Superior temporal gyrus (tissue), 1 donor: Measurements from ENCODE around the gene IQSEC1.

Experiments
- DNase-seq: peaks from one replicate; pipeline ENCODE4 v3.0.0-alpha.2; 2016; ENCODE audit errors: extremely low spot score

The IQSEC1 gene

DNA sequence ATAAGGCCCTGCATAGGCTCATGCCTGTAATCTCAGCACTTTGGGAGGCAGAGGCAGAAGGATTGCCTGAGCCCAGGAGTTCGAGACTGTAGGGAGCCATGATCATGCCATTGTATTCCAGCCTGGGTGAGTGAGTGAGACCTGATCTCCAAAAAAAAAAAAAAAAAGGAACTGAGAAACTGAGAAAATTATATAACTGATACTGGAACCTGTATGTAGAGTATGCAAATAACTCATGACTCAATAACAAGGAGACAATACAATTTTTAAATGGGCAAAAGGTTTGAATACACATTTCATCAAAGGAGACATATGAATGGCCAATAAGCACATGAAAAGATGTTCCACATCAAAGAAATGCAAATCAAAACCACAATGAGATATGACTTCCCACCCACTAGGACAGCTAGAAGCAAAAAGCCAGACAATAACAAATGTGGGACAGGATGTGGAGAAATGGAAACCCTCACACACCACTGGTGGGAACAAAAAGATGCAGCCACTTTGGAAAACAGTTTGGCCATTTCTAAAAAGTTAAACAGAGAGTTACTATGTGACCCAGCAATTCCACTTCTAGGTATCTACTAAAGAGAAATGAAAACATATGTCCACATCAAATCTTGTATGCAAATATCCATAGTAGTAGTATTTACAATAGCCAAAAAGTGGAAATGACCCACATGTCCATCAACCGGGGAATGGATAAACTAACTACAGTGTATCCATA lies 70.7 kb downstream of the IQSEC1 start:
- no peak for DNase-seq

DNA sequence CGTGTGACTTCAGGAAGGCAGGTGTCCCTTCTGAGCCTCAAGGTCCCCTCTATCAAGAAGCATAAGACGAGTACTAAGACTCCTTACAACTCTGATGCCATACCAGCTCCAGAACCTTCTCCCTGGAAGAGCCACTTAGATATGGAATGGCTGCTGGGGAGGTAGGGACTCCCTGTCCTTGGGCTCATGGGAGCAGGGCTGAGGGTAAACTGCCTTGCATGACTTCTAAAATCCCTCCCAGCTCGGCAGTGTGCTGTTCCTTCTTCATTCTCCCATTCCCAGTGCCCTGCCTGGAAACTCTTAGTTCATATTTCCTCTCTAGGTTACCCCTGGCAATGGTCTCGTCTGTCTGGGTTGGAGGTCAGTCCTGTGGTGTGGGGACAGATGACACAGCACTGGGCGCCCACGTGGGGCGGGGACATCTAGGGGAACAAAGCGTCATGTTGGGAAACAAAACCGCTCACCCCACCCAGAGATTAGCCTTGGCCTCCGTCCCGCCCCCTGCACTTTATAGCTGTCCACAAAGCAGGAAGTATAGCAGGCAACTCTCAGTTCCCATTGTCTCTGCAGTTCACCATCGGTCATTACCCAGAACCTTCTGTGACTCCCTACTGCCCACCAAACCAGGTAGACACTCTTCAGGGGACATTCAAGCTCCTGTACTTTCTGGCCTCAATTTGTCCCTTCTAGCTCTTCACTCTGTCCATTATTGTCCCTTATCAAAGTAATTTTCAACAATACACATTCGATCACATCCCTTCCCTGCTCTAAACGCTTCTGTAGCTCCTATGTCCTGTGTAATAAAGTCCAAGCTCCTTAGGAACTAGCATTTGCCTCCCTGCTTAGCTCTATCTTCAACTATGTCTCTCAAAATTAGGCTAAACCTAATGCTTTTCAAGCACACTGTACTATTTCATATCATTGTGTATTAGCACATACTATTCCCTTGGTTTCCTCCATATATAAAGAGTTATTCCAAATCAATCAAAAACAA lies 73.8 kb downstream of the IQSEC1 start:
- DNase-seq: no peak

DNA sequence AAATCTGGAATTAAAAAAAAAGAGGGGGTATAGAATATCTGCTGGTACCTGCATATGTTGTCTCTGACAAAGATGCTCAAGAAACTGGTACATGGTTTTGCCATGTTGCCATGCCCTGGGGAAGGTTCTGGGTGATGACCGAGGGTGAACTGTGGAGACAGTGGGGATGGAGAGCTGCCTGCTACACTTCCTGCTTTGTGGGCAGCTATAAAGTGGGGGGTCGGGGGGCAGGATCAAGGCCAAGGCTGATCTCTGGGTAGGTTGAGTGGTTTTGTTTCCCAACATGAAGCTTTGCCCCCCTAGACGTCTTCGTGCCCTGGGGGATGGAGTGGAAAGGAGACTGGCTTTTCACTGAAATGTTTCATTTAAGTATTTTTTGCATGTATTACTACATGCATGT lies 74.6 kb downstream of the IQSEC1 start:
- DNase-seq: no peak

- DNase-seq: no peak
Measured at GRCh38 chr3:12997387-12997786, 75.8 kb downstream of the IQSEC1 start.

- DNase-seq: no peak
Measured at GRCh38 chr3:12996181-12996506, 77.1 kb downstream of the IQSEC1 start.

GRCh38 chr3:12995389-12996180 lies 77.6 kb downstream of the IQSEC1 start:
- DNase-seq: no peak

DNA sequence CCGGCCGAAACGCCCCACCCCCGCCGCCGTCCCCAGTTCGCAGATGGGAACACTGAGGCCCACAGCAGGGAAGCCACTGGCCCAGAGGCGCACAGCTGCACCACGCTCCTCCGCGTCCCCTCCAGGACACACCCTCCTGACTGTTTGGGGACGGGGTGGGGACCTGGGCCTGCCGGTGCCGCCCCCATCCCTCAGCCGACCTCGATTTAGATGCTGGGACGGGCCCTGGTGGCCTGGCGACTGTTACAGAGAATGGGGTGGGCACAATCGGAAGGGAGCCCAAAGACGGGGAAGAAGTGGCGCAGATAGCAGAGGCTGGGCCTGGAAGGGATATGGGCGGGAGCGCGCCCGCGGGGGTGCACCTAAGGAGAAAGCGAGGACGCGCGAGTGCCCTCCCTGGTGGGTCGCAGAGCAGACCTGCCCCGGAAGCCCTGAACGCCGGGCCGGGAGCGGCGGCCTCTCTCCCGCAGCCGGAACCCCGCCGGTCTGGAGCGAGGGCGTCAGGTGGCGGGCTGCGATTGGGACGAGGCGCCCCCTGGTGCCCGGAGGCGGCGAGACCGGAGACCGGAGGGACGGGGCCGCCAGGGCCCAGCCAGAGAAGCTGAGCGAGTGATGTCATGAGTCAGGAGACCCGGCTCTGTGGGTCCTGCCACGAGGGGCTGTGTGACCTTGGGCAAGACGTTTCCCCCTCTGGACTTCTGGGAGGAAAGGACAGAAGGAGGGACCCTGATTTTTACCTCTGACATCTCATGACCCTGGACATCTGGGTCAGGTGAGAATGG lies 78.4 kb downstream of the IQSEC1 start:
- peak; percentile 85 for DNase-seq

DNA sequence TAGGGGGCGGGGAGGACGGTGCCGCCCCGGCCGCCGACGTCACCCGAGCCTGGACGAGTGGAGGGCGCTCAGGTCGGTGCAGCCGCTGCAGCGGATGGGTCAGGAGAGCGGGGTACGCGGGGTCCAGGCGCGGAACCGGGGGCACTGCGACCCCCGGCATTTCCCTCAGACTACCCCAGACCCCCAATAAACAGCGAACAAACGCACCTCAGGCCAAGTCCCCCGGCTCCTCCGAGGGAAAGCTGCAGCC lies 78.9 kb downstream of the IQSEC1 start:
- DNase-seq: no peak

DNA sequence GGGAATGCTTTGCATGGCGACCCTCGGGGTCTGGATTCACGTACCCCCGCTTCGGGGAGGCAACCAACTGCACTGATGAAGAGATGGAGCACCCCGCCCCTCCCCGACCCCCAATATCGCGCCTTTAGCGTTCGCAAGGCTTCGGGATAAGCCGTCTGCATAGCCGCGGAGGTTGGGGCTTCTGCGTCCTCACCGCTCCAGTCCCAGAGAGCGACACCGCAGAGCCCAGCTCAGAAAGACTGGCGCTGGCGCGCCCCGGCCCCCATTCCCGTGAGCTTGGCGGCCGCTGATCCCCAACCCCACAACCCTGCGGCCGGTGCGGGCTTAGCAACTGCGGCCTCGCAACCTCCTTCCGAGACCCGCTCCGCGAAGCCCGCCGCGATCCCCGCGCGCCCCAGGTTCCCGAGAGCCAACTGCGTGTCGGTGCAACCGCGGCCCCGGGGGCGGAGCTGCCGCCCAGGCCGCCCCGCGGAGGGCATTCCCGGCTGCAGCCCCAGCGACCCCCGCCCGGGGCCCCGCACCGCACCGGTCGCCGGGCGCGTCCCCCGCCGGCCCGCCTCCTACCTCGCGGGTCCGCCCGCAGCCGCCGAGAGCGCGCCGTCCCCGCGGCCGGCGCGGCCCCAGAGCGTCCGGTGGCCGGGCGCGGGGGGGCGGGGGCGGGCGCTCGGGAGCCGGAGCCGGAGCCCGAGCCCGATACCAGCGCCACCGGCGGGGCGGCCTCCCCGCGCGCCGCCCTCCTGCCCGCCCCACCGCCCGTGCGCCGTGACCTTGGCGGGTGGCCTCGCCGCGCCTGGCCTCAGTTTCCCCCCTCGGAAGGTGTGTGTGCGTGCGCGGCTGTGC lies 79.5 kb downstream of the IQSEC1 start:
- DNase-seq: no peak

GRCh38 chr3:12992629-12993516 lies 80.4 kb downstream of the IQSEC1 start:
- DNase-seq: no peak

DNA sequence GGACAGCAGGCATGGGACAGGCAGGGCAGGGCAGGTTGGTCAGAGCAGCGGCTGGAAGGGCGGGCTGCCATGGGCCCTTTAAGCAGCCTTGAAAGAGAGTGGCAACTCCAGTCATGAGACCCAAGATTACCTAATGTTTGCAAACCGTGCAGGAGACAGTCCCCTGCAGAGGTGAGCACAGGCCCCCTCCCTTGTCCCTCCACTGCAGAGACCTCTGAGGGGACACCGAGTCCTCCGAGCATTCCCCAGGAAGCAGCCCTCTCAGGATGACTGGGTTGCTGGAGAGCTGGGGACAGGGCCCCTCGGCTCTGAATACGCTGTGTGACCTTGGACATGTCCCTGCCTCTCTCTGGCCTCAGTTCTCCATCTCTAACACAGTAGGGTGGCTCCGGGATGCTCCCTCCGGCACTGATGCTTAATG lies 81.4 kb downstream of the IQSEC1 start:
- no peak for DNase-seq

- DNase-seq: no peak
Measured at GRCh38 chr3:12991481-12991837, 81.8 kb downstream of the IQSEC1 start.

DNA sequence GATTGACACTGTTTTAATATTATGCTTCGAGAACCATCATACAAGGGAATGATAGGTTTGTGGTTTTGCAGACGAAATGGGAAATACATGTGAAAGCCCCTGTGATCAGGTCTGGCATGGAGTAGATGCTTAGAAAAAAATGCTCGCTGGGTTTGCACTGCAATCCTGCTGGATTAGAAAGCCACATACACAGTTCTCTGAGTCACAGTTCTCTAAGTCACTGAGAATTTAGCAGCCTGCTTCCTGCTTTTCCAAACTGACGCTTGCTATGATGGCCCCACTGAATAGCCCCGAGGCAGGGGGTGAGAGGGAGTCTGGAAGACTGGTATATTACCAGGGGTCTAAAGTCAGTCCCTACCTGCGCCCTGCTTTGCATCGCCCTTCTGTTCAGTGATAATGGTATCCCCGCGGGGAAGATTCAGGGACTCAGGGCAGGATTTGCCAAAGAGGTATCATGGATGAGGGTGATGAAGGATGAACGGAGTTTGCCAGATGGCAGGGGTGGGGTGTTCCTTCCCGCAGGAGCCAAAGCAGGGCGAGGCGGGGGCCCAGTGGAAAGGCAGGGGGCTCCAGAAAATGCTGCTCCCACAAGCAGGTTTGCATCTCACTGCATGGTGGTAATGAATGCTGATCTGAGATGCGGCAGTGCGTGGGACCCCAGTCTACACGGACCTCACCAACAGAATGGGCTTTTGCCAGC lies 82.3 kb downstream of the IQSEC1 start:
- no peak for DNase-seq

GRCh38 chr3:12990306-12990705 lies 82.9 kb downstream of the IQSEC1 start:
- DNase-seq: no peak

- no peak for DNase-seq
Measured at GRCh38 chr3:12988728-12989454, 84.3 kb downstream of the IQSEC1 start.

DNA sequence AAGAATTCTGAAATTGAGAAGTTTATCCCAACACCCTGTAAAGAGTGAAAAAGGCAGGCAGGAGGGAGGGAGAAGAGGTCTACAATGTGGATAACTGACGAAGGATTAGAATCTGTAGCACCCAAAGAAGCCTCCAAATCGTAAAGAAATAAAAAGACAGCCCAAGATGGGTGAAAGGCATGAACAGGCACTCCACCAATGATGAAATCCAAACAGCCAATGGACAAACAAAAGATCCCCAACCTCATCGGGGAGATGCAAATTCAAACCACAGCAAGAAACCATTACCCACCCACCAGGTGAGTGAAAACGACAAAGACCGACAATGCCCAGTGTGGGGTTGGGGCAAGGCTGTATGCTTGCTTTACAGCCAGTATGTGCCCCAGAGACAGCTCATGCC lies 85.6 kb downstream of the IQSEC1 start:
- no peak for DNase-seq

- no peak for DNase-seq
Measured at GRCh38 chr3:12986986-12987385, 86.2 kb downstream of the IQSEC1 start.

DNA sequence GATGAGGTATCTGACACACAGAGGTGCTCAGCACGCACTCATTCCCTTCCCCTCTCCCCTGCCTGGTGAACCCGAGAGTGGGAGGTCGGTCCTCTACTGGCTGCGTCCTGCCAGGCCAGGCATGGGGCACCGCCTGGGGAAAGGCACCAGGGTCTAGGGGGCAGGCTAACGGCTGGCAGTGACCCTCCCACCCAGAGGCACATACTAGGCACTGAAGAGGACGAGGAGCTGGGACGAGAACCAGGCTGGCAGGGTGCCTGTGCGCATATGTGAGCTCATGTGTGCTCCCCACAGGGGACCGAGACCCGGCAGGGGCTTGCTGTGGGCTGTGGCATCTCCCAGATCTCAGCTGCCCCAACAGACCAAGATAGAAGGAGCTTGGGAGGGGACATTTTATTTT lies 86.7 kb downstream of the IQSEC1 start:
- DNase-seq: no peak

DNA sequence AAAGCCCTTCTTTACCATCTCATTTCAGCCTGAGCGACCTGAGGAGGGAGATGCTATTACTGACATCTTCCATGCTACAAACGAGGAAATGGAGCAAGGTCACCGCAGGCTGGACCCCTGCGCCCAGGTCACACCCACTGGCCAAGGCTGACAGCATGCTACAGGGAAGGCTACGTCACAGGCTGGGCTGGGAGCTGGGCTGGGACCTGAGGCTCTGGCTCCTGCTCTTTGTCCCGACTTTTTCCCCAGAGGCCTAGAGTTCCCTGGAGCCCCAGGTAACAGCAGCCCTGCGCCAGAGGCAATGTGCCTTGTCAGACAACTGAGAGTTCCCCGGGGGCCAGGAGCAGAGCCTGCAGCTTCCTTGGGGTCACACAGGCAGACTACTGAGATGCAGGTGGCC lies 87.2 kb downstream of the IQSEC1 start:
- DNase-seq: no peak
